ENCODE results near the gene TMEM178B. TPM values are rescaled to one million over a fixed set of nuclear protein-coding genes. Genes with fewer than 3 reads are reported as not detected.

The TMEM178B gene
- total and polyA plus RNA-seq, 2 donors (not counting 1 experiment from before 2014, with no cell fraction given) = 0.28 to 0.96 TPM

DNA sequence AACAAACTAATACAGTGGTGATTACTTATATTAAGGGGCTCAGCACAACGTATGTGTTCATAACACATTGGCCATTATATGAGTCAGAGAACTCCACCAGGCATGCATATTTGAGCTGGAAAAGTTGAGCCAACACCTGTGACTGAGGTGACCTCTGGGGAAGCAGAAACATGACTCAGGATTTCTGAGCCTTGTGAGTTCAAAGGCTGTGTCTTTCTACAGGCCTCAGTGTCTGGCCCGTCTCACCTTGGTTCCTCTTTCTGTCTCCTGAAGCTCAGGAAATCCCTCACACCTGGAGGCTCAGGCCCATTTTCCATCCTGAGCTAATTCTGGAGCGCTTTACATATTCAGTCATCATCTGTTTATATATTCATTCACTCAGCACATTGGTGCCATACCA, 246.4 kb downstream of the TMEM178B start:
- ChIA-PET CTCF (no interaction called here), POLR2A (no interaction called here)
- peaks cover 0 to 7% (median 0%) of the 10 kb centered on the region in 4 experiments for H3K27me3 ChIP-seq (replicated peaks in 1 of 4; ENCODE audit: control extremely low read depth in 1 of 4, control insufficient read depth in 3 of 4, insufficient read depth in 4 of 4, low read length in 3 of 4)
- H3K4me1 ChIP-seq (ENCODE audit: control insufficient read depth in 2 of 2, insufficient read depth in 2 of 2, low read length in 2 of 2) = no peaks in the 10 kb centered on the region
- Mint-ChIP-seq H3K4me1 (no peaks in the 10 kb centered on the region), H3K27ac (no peak overlapping the region), H3K4me3 (no peak overlapping the region), H3K9me3 (ENCODE audit: insufficient read depth) (peaks cover 3% of the 10 kb centered on the region), H3K27me3 (peaks cover 9% of the 10 kb centered on the region)
- intact Hi-C loops (cut with micrococcal nuclease) = no loop called here
- H3K4me3 ChIP-seq (ENCODE audit: control extremely low read depth in 1 of 5, extremely low read depth in 1 of 5, insufficient read depth in 1 of 5, low read depth in 2 of 5, low read length in 4 of 5) = no peak overlapping the region
- H3K4me2 ChIP-seq (replicated peaks; ENCODE audit: low read depth, low read length, poor library complexity, severe bottlenecking) = no peak overlapping the region
- no peaks in the 10 kb centered on the region for H3K9me3 ChIP-seq (ENCODE audit: control extremely low read depth in 1 of 3, control insufficient read depth in 2 of 3, insufficient read depth in 1 of 3, low read length in 2 of 3)
- H4K20me1 ChIP-seq (ENCODE audit: control insufficient read depth, insufficient read depth, low read length, poor library complexity, severe bottlenecking) = no peaks in the 10 kb centered on the region
- DNase-seq = no peak
- no peak overlapping the region for H2AFZ ChIP-seq (ENCODE audit: insufficient read depth, low read depth, low read length, poor library complexity, severe bottlenecking)
- H3K27ac ChIP-seq (ENCODE audit: low read length in 2 of 2) = no peak overlapping the region
- no peak for ATAC-seq (ENCODE audit: low read depth)
- 66% methylated on average over 2 of the region's 3 CpGs for WGBS (ENCODE audit: insufficient coverage)
- no peaks in the 10 kb centered on the region for H3K79me2 ChIP-seq (ENCODE audit: control insufficient read depth, insufficient read depth, low read length)
- H3K36me3 ChIP-seq (replicated peaks in 1 of 2; ENCODE audit: control extremely low read depth in 1 of 2, control insufficient read depth in 1 of 2, extremely low read depth in 1 of 2, insufficient read depth in 2 of 2, low read length in 1 of 2) = no peaks in the 10 kb centered on the region
- TF ChIP-seq CTCF (IDR thresholded peaks at IDR 0.05) = no peak
- TF ChIP-seq EZH2 (IDR thresholded peaks at IDR 0.05; ENCODE audit: borderline replicate concordance, insufficient read depth, low read depth, low read length, poor library complexity, severe bottlenecking) = no peak
- no peak overlapping the region for H3K9ac ChIP-seq (ENCODE audit: low read length)

DNA sequence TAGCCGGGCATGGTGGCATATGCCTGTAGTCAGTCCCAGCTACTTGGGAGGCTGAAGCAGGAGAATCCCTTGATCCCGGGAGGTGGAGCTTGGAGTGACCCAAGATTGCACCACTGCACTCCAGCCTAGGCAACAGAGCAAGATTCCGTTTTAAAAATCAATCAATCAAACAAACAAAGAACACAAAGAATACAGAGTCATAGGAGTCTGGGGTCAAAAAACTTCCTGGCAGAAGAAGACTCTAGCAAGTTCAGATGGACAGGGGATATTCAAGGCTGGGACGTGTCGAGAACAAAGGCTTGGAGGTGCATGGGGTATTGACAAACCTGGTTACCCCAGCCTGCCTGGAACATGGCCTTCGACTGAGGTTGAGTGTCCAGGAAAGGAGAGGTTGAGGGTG, 248.5 kb downstream of the TMEM178B start:
- Histone ChIP-seq H3K79me2 (ENCODE audit: control insufficient read depth, insufficient read depth, low read length) (no peaks in the 10 kb centered on the region), H3K27ac (ENCODE audit: low read length in 2 of 2) (no peak overlapping the region), H3K4me1 (ENCODE audit: control insufficient read depth in 2 of 2, insufficient read depth in 2 of 2, low read length in 2 of 2) (no peaks in the 10 kb centered on the region), H2AFZ (ENCODE audit: insufficient read depth, low read depth, low read length, poor library complexity, severe bottlenecking) (no peak overlapping the region), H4K20me1 (ENCODE audit: control insufficient read depth, insufficient read depth, low read length, poor library complexity, severe bottlenecking) (no peaks in the 10 kb centered on the region), H3K9me3 (ENCODE audit: control extremely low read depth in 1 of 3, control insufficient read depth in 2 of 3, insufficient read depth in 1 of 3, low read length in 2 of 3) (no peaks in the 10 kb centered on the region), H3K4me2 (replicated peaks; ENCODE audit: low read depth, low read length, poor library complexity, severe bottlenecking) (no peak overlapping the region), H3K27me3 (replicated peaks in 1 of 4; ENCODE audit: control extremely low read depth in 1 of 4, control insufficient read depth in 3 of 4, insufficient read depth in 4 of 4, low read length in 3 of 4) (peaks cover 0 to 7% (median 0%) of the 10 kb centered on the region in 4 experiments), H3K36me3 (replicated peaks in 1 of 2; ENCODE audit: control extremely low read depth in 1 of 2, control insufficient read depth in 1 of 2, extremely low read depth in 1 of 2, insufficient read depth in 2 of 2, low read length in 1 of 2) (no peaks in the 10 kb centered on the region), H3K4me3 (ENCODE audit: control extremely low read depth in 1 of 5, extremely low read depth in 1 of 5, insufficient read depth in 1 of 5, low read depth in 2 of 5, low read length in 4 of 5) (no peak overlapping the region), H3K9ac (ENCODE audit: low read length) (no peak overlapping the region)
- CTCF ChIA-PET = no interaction called here
- ATAC-seq (ENCODE audit: low read depth) (no peak), DNase-seq (no peak)
- Mint-ChIP-seq H3K27me3 (peaks cover 9% of the 10 kb centered on the region), H3K4me1 (no peaks in the 10 kb centered on the region), H3K27ac (no peak overlapping the region), H3K9me3 (ENCODE audit: insufficient read depth) (peaks cover 3% of the 10 kb centered on the region), H3K4me3 (no peak overlapping the region)
- WGBS (ENCODE audit: insufficient coverage) = 88% methylated on average over 3 of the region's 6 CpGs
- intact Hi-C loops (cut with micrococcal nuclease) = no loop called here
- TF ChIP-seq CTCF (IDR thresholded peaks at IDR 0.05) (no peak), EZH2 (IDR thresholded peaks at IDR 0.05; ENCODE audit: borderline replicate concordance, insufficient read depth, low read depth, low read length, poor library complexity, severe bottlenecking) (no peak)
- POLR2A ChIA-PET = no interaction called here

Data from B cell (primary cell).